ENCODE results near the gene PDIA6.

DNA sequence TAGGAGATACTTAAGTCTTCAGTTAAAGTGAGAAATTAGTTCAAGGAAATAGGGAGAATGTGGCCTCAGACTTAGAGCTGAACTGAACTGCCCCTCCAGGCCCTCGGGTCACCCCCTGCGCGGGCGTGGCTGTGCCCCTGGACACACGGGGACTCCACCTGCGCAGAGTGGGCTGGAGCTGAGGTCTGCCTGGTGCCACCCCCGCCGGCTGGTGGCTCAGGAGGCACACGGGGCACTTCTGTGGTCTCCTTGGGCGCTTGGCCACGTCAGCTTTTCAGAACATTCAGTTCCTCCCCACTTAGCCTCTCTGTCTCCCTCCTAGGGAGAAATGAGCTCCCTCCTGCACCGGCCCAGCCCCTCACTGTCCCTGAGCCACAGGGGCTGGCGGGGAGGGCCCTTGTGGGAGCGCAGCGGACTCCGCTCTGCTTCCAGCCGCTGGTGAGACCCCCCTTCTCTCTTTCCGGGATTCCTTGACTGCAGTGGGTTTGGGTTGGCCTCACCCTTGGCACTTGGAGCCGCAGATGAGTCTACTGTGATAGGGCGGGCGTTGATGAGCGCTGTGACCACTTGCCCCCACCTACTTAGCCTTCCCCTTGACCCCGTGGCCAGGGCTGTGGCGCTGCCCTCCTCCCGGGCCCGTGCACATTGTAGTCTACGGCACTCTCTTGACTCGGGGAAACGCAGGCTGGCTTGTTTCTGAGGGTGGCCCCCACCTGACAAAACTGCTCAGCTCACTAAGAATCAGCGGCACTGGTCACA is 18.2 kb upstream of the PDIA6 start:
- TF ChIP-seq, protein P1, sequence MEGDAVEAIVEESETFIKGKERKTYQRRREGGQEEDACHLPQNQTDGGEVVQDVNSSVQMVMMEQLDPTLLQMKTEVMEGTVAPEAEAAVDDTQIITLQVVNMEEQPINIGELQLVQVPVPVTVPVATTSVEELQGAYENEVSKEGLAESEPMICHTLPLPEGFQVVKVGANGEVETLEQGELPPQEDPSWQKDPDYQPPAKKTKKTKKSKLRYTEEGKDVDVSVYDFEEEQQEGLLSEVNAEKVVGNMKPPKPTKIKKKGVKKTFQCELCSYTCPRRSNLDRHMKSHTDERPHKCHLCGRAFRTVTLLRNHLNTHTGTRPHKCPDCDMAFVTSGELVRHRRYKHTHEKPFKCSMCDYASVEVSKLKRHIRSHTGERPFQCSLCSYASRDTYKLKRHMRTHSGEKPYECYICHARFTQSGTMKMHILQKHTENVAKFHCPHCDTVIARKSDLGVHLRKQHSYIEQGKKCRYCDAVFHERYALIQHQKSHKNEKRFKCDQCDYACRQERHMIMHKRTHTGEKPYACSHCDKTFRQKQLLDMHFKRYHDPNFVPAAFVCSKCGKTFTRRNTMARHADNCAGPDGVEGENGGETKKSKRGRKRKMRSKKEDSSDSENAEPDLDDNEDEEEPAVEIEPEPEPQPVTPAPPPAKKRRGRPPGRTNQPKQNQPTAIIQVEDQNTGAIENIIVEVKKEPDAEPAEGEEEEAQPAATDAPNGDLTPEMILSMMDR (IDR thresholded peaks at IDR 0.05; ENCODE audit: insufficient read depth, low read length, poor library complexity, severe bottlenecking), result no peak
- no peak for TF ChIP-seq EZH2phosphoT487 (conservative IDR thresholded peaks at IDR 0.05; ENCODE audit: low read length)
